ENCODE measurements around the gene MT1B.
A peak's percentile ranks its signal among the peaks of the same experiment; 100 is the strongest.

MT1B gene

DNA sequence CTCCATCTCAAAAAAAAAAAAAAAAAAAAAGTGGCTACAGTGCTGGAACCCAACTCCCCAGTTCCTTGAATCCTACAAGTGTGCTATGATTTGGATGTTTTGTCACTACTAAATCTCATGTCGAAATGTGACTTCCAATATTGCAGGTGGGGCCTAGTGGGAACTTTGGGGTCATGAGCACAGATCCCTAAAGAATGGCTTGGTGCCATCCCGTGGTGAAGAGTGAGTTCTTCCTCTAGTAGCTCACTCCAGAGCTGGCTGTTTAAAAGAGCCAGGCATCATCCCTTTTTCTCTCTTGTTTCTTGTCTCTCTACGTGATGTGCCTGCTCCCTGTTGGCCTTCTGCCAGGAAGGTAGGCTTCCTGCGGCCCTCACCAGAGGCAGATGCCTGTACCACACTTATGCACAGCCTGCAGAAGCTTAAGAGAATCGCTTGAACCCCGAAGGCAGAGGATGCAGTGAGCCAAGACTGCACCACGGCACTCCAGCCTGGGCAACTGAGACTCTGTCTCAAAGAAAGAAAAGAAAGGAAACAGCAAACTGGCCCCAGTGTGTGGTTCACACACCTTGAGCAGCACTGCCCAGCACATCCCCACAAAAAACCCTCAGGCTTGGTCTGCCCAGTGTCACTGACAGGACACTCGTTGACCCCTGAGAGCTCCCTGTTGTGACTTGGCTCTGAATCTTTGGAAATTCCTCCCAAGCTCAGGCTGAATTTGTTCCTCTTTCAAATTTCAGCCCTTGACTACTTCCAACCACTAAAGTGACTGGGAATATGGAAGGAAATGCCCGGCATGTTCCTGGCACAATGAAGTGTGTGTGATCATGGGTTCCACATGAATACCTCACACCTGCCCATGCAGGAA, 23.0 kb upstream of the MT1B start:
- Histone ChIP-seq H3K9me3 (ENCODE audit: control insufficient read depth, low read length) (no peaks in the 10 kb centered on the region), H2BK12ac (ENCODE audit: low read length in 2 of 2) (peak overlapping the region in 1 of 2 experiments; percentile 59), H3K4me3 (ENCODE audit: insufficient read depth in 1 of 2, low read depth in 1 of 2, low read length in 2 of 2) (no peak overlapping the region), H3K18ac (ENCODE audit: low read depth in 1 of 2, low read length in 2 of 2) (peak overlapping the region in 1 of 2 experiments; percentile 46), H3K4me1 (ENCODE audit: control insufficient read depth, insufficient read depth, low read depth, low read length) (peaks cover 28% of the 10 kb centered on the region), H3K4ac (ENCODE audit: low read depth in 1 of 2, low read length in 2 of 2) (no peak overlapping the region), H2BK15ac (ENCODE audit: low read depth, poor library complexity, severe bottlenecking) (no peak overlapping the region), H3K27me3 (ENCODE audit: control insufficient read depth in 1 of 2, insufficient read depth in 1 of 2, low read length in 2 of 2) (peaks cover 0 to 18% of the 10 kb centered on the region in 2 experiments), H3K27ac (ENCODE audit: low read length, poor library complexity, severe bottlenecking) (no peak overlapping the region), H3K4me2 (ENCODE audit: low read length, poor library complexity, severe bottlenecking) (no peak overlapping the region), H4K8ac (ENCODE audit: low read length) (no peak overlapping the region), H3K36me3 (ENCODE audit: control insufficient read depth in 1 of 2, insufficient read depth in 2 of 2, low read depth in 1 of 2, low read length in 2 of 2) (no peaks in the 10 kb centered on the region), H3K79me1 (replicated peaks; ENCODE audit: low read length, poor library complexity, severe bottlenecking) (no peaks in the 10 kb centered on the region), H2BK5ac (ENCODE audit: low read depth, low read length, poor library complexity, severe bottlenecking) (no peak overlapping the region), H3K23ac (ENCODE audit: low read length in 2 of 2) (no peak overlapping the region), H3K9ac (ENCODE audit: low read length) (no peak overlapping the region), H3K14ac (ENCODE audit: low read length in 2 of 2) (no peak overlapping the region), H2AFZ (ENCODE audit: low read depth, low read length) (no peak overlapping the region), H4K91ac (ENCODE audit: low read length) (no peak overlapping the region), H2AK5ac (ENCODE audit: low read length, severe bottlenecking) (no peak overlapping the region), H2BK120ac (ENCODE audit: low read depth, low read length) (no peak overlapping the region)
- DNase-seq, result no peak
- WGBS, result 81% methylated on average over 9 of the region's 9 CpGs

DNA sequence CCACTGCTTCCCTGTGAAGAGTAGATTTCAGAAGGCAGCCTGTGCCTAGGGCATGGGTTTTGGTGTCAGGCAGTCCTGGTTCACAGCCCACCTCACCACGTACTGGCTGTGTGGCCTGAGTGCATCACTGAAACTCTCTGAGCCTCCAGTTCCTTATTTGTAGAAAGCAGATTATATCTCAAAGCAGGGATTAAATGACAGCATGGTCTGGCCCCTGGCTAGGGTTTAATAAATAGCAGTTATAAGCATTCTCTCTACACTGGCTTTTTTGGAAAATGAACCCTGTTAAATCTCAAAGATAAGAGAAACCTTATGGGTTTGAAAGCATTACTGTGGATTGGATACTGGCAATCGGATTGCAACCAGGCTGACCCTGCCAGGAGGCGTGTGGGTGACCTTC, 22.2 kb upstream of the MT1B start:
- 98% methylated on average over 2 of the region's 3 CpGs for WGBS
- H4K8ac ChIP-seq (ENCODE audit: low read length), result no peak overlapping the region
- no peak overlapping the region for H3K14ac ChIP-seq (ENCODE audit: low read length in 2 of 2)
- H4K91ac ChIP-seq (ENCODE audit: low read length), result no peak overlapping the region
- no peak overlapping the region for H3K4me2 ChIP-seq (ENCODE audit: low read length, poor library complexity, severe bottlenecking)
- no peak overlapping the region for H3K4ac ChIP-seq (ENCODE audit: low read depth in 1 of 2, low read length in 2 of 2)
- H3K4me1 ChIP-seq (ENCODE audit: control insufficient read depth, insufficient read depth, low read depth, low read length), result peaks cover 28% of the 10 kb centered on the region
- no peak overlapping the region for H3K27ac ChIP-seq (ENCODE audit: low read length, poor library complexity, severe bottlenecking)
- H3K4me3 ChIP-seq (ENCODE audit: insufficient read depth in 1 of 2, low read depth in 1 of 2, low read length in 2 of 2), result no peak overlapping the region
- no peak overlapping the region for H2BK12ac ChIP-seq (ENCODE audit: low read length in 2 of 2)
- no peak overlapping the region for H2BK5ac ChIP-seq (ENCODE audit: low read depth, low read length, poor library complexity, severe bottlenecking)
- no peak overlapping the region for H2AK5ac ChIP-seq (ENCODE audit: low read length, severe bottlenecking)
- H3K18ac ChIP-seq (ENCODE audit: low read depth in 1 of 2, low read length in 2 of 2), result no peak overlapping the region
- no peak for DNase-seq
- no peaks in the 10 kb centered on the region for H3K9me3 ChIP-seq (ENCODE audit: control insufficient read depth, low read length)
- H3K79me1 ChIP-seq (replicated peaks; ENCODE audit: low read length, poor library complexity, severe bottlenecking), result no peaks in the 10 kb centered on the region
- H3K36me3 ChIP-seq (ENCODE audit: control insufficient read depth in 1 of 2, insufficient read depth in 2 of 2, low read depth in 1 of 2, low read length in 2 of 2), result no peaks in the 10 kb centered on the region
- H2BK120ac ChIP-seq (ENCODE audit: low read depth, low read length), result no peak overlapping the region
- H3K23ac ChIP-seq (ENCODE audit: low read length in 2 of 2), result no peak overlapping the region
- no peak overlapping the region for H2AFZ ChIP-seq (ENCODE audit: low read depth, low read length)
- H3K27me3 ChIP-seq (ENCODE audit: control insufficient read depth in 1 of 2, insufficient read depth in 1 of 2, low read length in 2 of 2), result peaks cover 0 to 26% of the 10 kb centered on the region in 2 experiments
- no peak overlapping the region for H2BK15ac ChIP-seq (ENCODE audit: low read depth, poor library complexity, severe bottlenecking)
- no peak overlapping the region for H3K9ac ChIP-seq (ENCODE audit: low read length)

DNA sequence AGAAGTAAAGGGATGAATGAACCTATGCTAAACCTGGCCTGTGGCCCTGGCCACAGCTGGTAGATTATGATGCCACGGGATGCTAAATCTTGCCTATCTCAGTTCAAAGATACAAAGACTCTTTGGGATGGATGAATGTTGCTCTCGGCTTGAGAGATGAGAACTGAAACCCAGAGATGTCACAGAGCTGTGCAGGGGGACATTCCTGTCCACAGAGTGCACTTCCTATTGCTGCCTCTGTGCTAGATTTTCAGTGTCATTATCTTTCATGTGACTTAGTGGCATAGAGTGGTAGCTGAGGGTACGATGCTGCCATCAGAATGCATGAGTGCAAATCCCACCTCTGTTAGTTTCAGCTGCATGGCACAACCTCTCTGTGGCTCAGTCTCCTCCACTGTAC, 21.6 kb upstream of the MT1B start:
- H3K27ac ChIP-seq (ENCODE audit: low read length, poor library complexity, severe bottlenecking), result no peak overlapping the region
- no peak overlapping the region for H3K23ac ChIP-seq (ENCODE audit: low read length in 2 of 2)
- H3K4ac ChIP-seq (ENCODE audit: low read depth in 1 of 2, low read length in 2 of 2), result no peak overlapping the region
- H2AFZ ChIP-seq (ENCODE audit: low read depth, low read length), result no peak overlapping the region
- no peak overlapping the region for H2BK12ac ChIP-seq (ENCODE audit: low read length in 2 of 2)
- 86% methylated on average over 3 of the region's 3 CpGs for WGBS
- no peak overlapping the region for H2BK120ac ChIP-seq (ENCODE audit: low read depth, low read length)
- no peak overlapping the region for H3K14ac ChIP-seq (ENCODE audit: low read length in 2 of 2)
- H4K91ac ChIP-seq (ENCODE audit: low read length), result no peak overlapping the region
- H3K36me3 ChIP-seq (ENCODE audit: control insufficient read depth in 1 of 2, insufficient read depth in 2 of 2, low read depth in 1 of 2, low read length in 2 of 2), result no peaks in the 10 kb centered on the region
- DNase-seq, result no peak
- H3K4me3 ChIP-seq (ENCODE audit: insufficient read depth in 1 of 2, low read depth in 1 of 2, low read length in 2 of 2), result no peak overlapping the region
- H2AK5ac ChIP-seq (ENCODE audit: low read length, severe bottlenecking), result no peak overlapping the region
- no peak overlapping the region for H2BK5ac ChIP-seq (ENCODE audit: low read depth, low read length, poor library complexity, severe bottlenecking)
- no peaks in the 10 kb centered on the region for H3K9me3 ChIP-seq (ENCODE audit: control insufficient read depth, low read length)
- H3K4me1 ChIP-seq (ENCODE audit: control insufficient read depth, insufficient read depth, low read depth, low read length), result peaks cover 27% of the 10 kb centered on the region
- H3K4me2 ChIP-seq (ENCODE audit: low read length, poor library complexity, severe bottlenecking), result no peak overlapping the region
- H3K79me1 ChIP-seq (replicated peaks; ENCODE audit: low read length, poor library complexity, severe bottlenecking), result no peaks in the 10 kb centered on the region
- no peak overlapping the region for H2BK15ac ChIP-seq (ENCODE audit: low read depth, poor library complexity, severe bottlenecking)
- H3K27me3 ChIP-seq (ENCODE audit: control insufficient read depth in 1 of 2, insufficient read depth in 1 of 2, low read length in 2 of 2), result peaks cover under 1 to 32% of the 10 kb centered on the region in 2 experiments
- H3K18ac ChIP-seq (ENCODE audit: low read depth in 1 of 2, low read length in 2 of 2), result no peak overlapping the region
- no peak overlapping the region for H4K8ac ChIP-seq (ENCODE audit: low read length)
- no peak overlapping the region for H3K9ac ChIP-seq (ENCODE audit: low read length)

DNA sequence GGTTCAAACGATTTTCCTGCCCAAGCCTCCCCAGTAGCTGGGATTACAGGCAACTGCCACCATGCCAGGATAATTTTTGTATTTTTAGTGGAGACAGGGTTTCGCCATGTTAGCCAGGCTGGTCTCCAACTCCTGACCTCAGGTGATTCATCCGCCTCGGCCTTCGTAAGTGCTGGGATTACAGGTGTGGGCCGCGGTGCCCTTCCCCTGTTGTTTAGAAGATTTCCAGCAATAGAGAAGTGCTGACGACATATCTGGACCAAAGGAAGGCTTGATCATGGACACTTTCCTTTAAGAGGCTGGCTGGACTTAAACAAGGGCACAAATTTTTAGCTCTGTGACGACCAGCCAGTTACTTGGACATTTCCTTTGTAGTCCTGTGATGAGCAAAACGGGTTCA, 20.5 kb upstream of the MT1B start:
- H3K27me3 ChIP-seq (ENCODE audit: control insufficient read depth in 1 of 2, insufficient read depth in 1 of 2, low read length in 2 of 2), result peaks cover 10 to 42% of the 10 kb centered on the region in 2 experiments
- H2BK12ac ChIP-seq (ENCODE audit: low read length in 2 of 2), result no peak overlapping the region
- H3K27ac ChIP-seq (ENCODE audit: low read length, poor library complexity, severe bottlenecking), result no peak overlapping the region
- no peak overlapping the region for H2BK120ac ChIP-seq (ENCODE audit: low read depth, low read length)
- DNase-seq, result no peak
- H4K91ac ChIP-seq (ENCODE audit: low read length), result no peak overlapping the region
- H3K4me1 ChIP-seq (ENCODE audit: control insufficient read depth, insufficient read depth, low read depth, low read length), result peaks cover 22% of the 10 kb centered on the region
- no peak overlapping the region for H3K4ac ChIP-seq (ENCODE audit: low read depth in 1 of 2, low read length in 2 of 2)
- no peak overlapping the region for H3K23ac ChIP-seq (ENCODE audit: low read length in 2 of 2)
- H3K4me3 ChIP-seq (ENCODE audit: insufficient read depth in 1 of 2, low read depth in 1 of 2, low read length in 2 of 2), result no peak overlapping the region
- H3K9me3 ChIP-seq (ENCODE audit: control insufficient read depth, low read length), result no peaks in the 10 kb centered on the region
- no peaks in the 10 kb centered on the region for H3K36me3 ChIP-seq (ENCODE audit: control insufficient read depth in 1 of 2, insufficient read depth in 2 of 2, low read depth in 1 of 2, low read length in 2 of 2)
- H3K14ac ChIP-seq (ENCODE audit: low read length in 2 of 2), result no peak overlapping the region
- H3K4me2 ChIP-seq (ENCODE audit: low read length, poor library complexity, severe bottlenecking), result no peak overlapping the region
- no peak overlapping the region for H3K18ac ChIP-seq (ENCODE audit: low read depth in 1 of 2, low read length in 2 of 2)
- no peak overlapping the region for H2BK5ac ChIP-seq (ENCODE audit: low read depth, low read length, poor library complexity, severe bottlenecking)
- no peak overlapping the region for H3K9ac ChIP-seq (ENCODE audit: low read length)
- no peaks in the 10 kb centered on the region for H3K79me1 ChIP-seq (replicated peaks; ENCODE audit: low read length, poor library complexity, severe bottlenecking)
- H4K8ac ChIP-seq (ENCODE audit: low read length), result no peak overlapping the region
- WGBS, result 46% methylated on average over 10 of the region's 10 CpGs
- no peak overlapping the region for H2AFZ ChIP-seq (ENCODE audit: low read depth, low read length)
- H2AK5ac ChIP-seq (ENCODE audit: low read length, severe bottlenecking), result no peak overlapping the region
- no peak overlapping the region for H2BK15ac ChIP-seq (ENCODE audit: low read depth, poor library complexity, severe bottlenecking)
